HG03196 (cell line): ENCODE results near the gene FNIP1.
"Not testable (repeated sequence)": the region's sequence is repeated elsewhere in the genome, so short reads cannot be mapped to it uniquely, and the experiment has no call there.

Source experiments
- ATAC-seq: cut with Tn5 transposase; IDR thresholded peaks from one replicate; pipeline ENCODE4 v1.9.1; 2021; ENCODE audit not compliant: unreplicated experiment

FNIP1 gene

GRCh38 chr5:131796793-131797693 is at the start of gene FNIP1:
FNIP1 (minus strand) TSS chr5:131797017; CDS start chr5:131796921, 96 bp downstream.
- peak; percentile 92 for ATAC-seq

- no peak for ATAC-seq
These were observed 49.7 kb upstream of the FNIP1 start for GRCh38 chr5:131846536-131846935.

DNA sequence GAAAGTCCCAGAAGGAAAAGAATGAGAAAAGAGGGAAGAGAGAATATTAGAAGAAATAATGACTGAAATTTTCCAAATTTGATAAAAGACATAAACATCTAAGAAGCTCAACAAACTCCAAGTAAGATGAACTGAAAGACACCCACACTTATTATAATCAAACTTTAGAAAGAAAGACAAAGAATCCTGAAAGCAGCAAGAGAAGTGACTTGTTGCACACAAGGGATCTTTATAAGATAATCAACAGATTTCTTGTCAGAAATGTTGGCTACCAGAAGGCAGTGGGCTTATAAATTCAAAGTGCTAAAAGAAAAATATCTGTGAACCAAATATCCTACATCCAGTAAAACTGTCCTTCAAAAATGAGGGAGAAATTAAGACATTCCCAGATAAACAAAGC is 49.0 kb upstream of the FNIP1 start:
- no peak for ATAC-seq

- not testable (repeated sequence) for ATAC-seq
These were observed 46.2 kb upstream of the FNIP1 start for GRCh38 chr5:131842971-131843370.

GRCh38 chr5:131832702-131833101 is 35.9 kb upstream of the FNIP1 start:
- not testable (repeated sequence) for ATAC-seq

- ATAC-seq = no peak
These were observed 28.7 kb upstream of the FNIP1 start for GRCh38 chr5:131825404-131826013.

- no peak for ATAC-seq
These were observed 27.8 kb upstream of the FNIP1 start for GRCh38 chr5:131824631-131825030.

GRCh38 chr5:131821221-131821620 is 24.4 kb upstream of the FNIP1 start:
- no peak for ATAC-seq

- no peak for ATAC-seq
These were observed 21.3 kb upstream of the FNIP1 start for GRCh38 chr5:131818001-131818724.

DNA sequence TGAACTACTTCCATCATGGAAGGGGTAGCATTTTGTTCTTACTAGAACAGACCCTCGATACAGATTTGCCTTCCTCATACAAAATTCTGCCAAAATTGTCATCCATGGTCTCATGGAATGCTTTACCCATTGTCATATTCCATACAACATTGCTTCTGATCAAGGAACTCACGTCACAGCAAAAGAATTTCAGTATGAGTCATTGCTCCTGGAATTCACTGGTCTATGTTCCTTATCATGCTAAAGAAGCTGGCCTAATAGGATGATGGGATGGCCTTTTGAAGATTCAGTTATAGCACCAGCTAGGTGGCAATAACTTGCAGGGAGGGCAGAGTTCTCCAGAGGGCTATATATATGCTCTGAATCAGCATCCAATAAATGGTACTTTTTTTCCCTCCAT is 18.2 kb upstream of the FNIP1 start:
- ATAC-seq = no peak

DNA sequence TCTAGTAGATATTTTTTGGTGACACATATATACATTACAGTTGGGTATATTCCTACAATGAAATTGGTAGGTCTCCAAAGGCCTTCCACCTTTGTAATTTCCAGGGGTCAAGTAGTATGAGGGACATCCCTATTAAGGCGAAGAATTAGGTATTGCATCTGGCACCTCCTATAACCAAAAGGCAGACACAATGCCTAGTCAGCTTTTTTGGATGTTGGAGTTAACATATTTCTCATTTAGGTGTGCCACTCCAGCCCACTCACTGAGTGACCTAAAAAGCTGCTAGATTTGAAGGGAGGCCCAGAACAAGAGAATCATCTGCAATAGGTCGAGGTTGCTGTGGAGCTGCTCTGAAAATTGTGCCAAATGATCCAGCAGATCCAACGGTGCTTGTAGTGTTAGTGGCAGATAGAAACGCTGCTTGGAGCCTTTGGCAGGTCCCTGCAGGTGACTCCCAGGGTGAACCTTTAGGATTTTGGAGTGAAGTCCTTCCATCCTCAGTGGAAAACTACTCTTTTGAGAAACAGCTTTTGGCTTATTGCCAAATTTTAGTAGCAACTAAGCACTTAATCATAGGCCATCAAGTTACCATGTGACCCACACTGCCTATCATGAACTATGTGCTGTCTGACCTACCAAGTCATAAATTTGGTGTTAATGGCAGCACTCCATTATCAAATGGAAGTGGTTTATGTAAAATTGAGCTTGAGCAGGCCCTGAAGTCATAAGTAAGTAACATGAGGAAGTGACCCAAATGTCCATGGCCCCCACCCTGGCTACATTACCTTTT is 15.7 kb upstream of the FNIP1 start:
- ATAC-seq = no peak

DNA sequence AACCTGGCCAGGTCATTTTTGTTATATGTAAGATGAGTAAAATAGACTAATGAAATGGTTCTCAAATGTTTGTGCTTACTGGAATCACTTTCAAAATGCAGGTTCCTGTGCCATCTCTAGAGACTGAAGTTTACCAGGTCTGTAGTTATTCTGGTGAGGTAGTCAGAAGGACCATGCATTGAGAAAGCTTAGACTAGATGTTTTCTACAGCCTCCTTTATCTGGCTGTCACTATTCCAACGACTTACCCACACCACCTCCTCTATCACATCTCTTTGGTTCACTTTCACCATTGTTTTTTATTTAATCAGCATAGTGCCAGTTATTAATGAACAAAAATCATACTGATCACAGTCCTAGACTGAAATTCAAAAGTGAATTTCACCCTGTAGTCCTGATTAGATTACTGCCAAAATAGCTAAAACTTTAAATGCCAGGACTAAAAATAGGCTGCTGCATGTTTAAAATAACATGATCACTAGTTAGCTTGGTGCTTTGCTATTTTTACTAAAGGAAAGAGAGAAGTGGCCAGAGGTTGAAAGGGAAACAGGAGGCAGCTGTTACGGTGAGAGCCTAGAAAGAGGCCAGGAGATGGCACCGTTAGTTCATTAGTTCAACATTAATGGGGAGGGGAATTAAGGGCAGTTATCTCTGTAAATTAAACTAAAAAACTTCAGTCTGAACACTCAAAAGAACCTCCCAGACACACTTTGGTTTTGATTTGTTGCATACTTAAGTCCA is 13.9 kb upstream of the FNIP1 start:
- no peak for ATAC-seq

DNA sequence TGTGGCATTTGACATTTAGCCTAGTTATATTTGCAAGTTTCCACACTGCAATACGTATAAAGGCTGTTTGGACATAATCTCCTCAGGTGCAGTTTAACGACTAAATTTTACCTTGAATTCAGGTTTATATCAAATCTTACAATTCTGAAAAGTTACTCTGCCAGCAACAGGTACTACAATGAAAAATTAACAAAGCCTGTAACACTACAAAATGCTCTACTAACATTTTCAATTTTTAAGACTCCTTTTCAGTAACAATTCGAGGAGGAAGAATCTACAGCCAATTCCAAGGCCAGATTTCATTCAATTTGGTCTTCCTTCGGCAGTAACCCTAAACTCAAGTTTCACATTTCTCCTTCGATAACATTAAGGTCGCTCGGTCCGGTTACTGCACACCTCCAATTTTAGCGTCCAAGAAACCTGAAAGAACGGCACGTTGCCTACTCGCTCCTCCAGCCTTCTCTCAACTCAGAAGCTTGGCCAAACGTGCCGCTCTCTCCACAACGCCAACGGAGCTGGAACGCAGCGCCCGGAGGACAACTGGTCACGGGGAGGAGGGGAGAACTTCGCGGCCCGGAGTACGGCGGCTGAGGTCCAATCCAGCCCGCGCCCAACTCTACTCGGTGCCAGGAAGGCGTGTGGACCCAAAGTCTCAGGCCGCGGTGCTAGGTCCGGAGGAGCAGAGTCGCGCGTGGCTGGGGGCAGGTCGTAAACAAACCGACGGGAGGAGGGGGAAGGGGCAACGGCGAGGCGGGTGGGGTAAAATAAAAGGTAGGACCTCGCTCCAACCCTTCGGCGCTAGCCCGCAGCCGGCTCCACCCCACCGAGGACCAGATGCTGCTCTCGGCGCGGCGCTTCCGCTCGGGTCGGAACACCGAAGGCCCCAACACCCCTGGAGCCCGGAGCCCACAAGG is 681 bp downstream of the FNIP1 start:
- peak; percentile 21 for ATAC-seq

GRCh38 chr5:131795228-131795627 is 1.6 kb downstream of the FNIP1 start:
- no peak for ATAC-seq

DNA sequence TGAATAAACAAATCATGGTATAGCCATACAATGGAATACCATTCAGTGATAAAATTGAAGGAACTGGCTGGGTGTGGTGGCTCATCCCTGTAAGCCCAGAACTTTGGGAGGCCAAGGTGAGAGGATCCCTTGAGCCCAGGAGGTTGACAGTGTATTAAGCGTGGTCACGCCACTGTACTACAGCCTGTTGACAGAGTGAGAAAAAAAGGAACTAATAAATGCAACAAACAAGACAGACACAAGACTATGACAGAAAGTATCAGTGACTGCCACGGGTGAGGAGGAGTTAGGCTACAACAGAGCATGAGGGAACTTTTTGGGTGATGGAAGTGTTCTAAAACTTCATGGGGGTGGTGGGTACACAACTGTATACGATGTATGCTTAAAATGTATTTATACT is 2.2 kb downstream of the FNIP1 start:
- no peak for ATAC-seq

GRCh38 chr5:131792896-131793295 is 3.9 kb downstream of the FNIP1 start:
- no peak for ATAC-seq

- ATAC-seq = no peak
These were observed 5.0 kb downstream of the FNIP1 start for GRCh38 chr5:131791866-131792265.

GRCh38 chr5:131790550-131790949 is 6.3 kb downstream of the FNIP1 start:
- ATAC-seq = no peak

- no peak for ATAC-seq
These were observed 7.1 kb downstream of the FNIP1 start for GRCh38 chr5:131789765-131790164.
